WTC11 (cell line): ENCODE results near the gene AGBL1. TPM values are rescaled to one million over a fixed set of nuclear protein-coding genes. Genes with fewer than 3 reads are reported as not detected.
A peak's percentile ranks its signal among the peaks of the same experiment; 100 is the strongest.

Experiments used
- ATAC-seq: fragments of 200-7000 bp; cut with Tn5 transposase; 2 replicates; pipeline ENCODE4 v1.10.0; 2021; ENCODE audit warnings: mild to moderate bottlenecking, moderate library complexity
- CTCF ChIA-PET: fragments of 300-600 bp; sonication (Branson Sonifier 250); formaldehyde crosslinking; loops from one replicate; lab custom pipeline; 2021; ENCODE audit warnings: antibody characterized with exemption; lab: Charles Lee
- POLR2A ChIA-PET: fragments of 350-600 bp; sonication (Branson Sonifier 250); formaldehyde crosslinking; loops from one replicate; lab custom pipeline; 2021; ENCODE audit warnings: antibody characterized with exemption; lab: Charles Lee
- DNase-seq: peaks from one replicate; pipeline ENCODE4 v3.0.0; 2021; ENCODE audit warnings: low spot score
- H3K27ac Mint-ChIP-seq: 2 replicates; pipeline ENCODE4 v1.8.0; 2021; ENCODE audit warnings: mixed read lengths
- H3K27me3 Mint-ChIP-seq: 2 replicates; pipeline ENCODE4 v1.8.0; 2021; ENCODE audit warnings: low read depth, mild to moderate bottlenecking, moderate library complexity, mixed read lengths
- H3K36me3 Mint-ChIP-seq: 2 replicates; pipeline ENCODE4 v1.8.0; 2021; ENCODE audit warnings: mixed read lengths
- H3K4me1 Mint-ChIP-seq: 2 replicates; pipeline ENCODE4 v1.8.0; 2022; ENCODE audit warnings: mixed read lengths
- H3K4me3 Mint-ChIP-seq: 2 replicates; pipeline ENCODE4 v1.8.0; 2021; ENCODE audit warnings: mild to moderate bottlenecking, moderate library complexity, mixed read lengths
- H3K9me3 Mint-ChIP-seq: 2 replicates; pipeline ENCODE4 v1.8.0; 2021; ENCODE audit warnings: mixed read lengths
- ATF1 ChIP-seq: sonication (generic); formaldehyde crosslinking; IDR thresholded peaks from 2 replicates; pipeline ENCODE4 v1.8.1; 2023; ENCODE audit warnings: mild to moderate bottlenecking, moderate library complexity, missing genetic modification reagents
- CBFB ChIP-seq: sonication (generic); formaldehyde crosslinking; IDR thresholded peaks from 2 replicates; pipeline ENCODE4 v1.8.1; 2022; ENCODE audit warnings: mild to moderate bottlenecking, low read depth, missing genetic modification reagents
- EMX1 ChIP-seq: fragments of 250-450 bp; sonication (Bioruptor Pico); IDR thresholded peaks from 2 replicates; pipeline ENCODE4 v1.8.0; 2021; ENCODE audit warnings: mild to moderate bottlenecking
- ESRRA ChIP-seq: sonication (generic); formaldehyde crosslinking; IDR thresholded peaks from 2 replicates; pipeline ENCODE4 v1.8.1; 2022; ENCODE audit warnings: mild to moderate bottlenecking, missing genetic modification reagents, borderline replicate concordance
- GABPB1 ChIP-seq: sonication (generic); formaldehyde crosslinking; IDR thresholded peaks from 2 replicates; pipeline ENCODE4 v1.8.1; 2023; ENCODE audit warnings: mild to moderate bottlenecking, missing genetic modification reagents
- MXD4 ChIP-seq: fragments of 250-450 bp; sonication (Bioruptor Pico); IDR thresholded peaks from 2 replicates; pipeline ENCODE4 v1.8.0; 2021; ENCODE audit warnings: mild to moderate bottlenecking, moderate library complexity, borderline replicate concordance
- NR2C2 ChIP-seq: sonication (generic); formaldehyde crosslinking; IDR thresholded peaks from 2 replicates; pipeline ENCODE4 v1.8.0; 2022; ENCODE audit warnings: mild to moderate bottlenecking, missing genetic modification reagents
- ZNF263 ChIP-seq: sonication (generic); formaldehyde crosslinking; IDR thresholded peaks from 2 replicates; pipeline ENCODE4 v1.8.1; 2022; ENCODE audit warnings: low read depth, mild to moderate bottlenecking, moderate library complexity, missing genetic modification reagents
- ZNF671 ChIP-seq: fragments of 250-450 bp; sonication (Bioruptor Pico); IDR thresholded peaks from 2 replicates; pipeline ENCODE4 v1.8.0; 2021; ENCODE audit warnings: mild to moderate bottlenecking
- total RNA-seq: library from RNA; stranded (reverse); gene quantifications from 3 replicates; pipeline ENCODE4 v1.2.3, GENCODE V29; 2021
- TF ChIP-seq, protein P1 (sequence below): fragments of 250-450 bp; sonication (Bioruptor Pico); IDR thresholded peaks from 2 replicates; pipeline ENCODE4 v1.9.0; 2021; ENCODE audit warnings: mild to moderate bottlenecking
- TF ChIP-seq, protein P2 (sequence below): sonication (generic); formaldehyde crosslinking; IDR thresholded peaks from 2 replicates; pipeline ENCODE4 v1.8.0; 2022; ENCODE audit warnings: missing genetic modification reagents
- TF ChIP-seq, protein P3 (sequence below): sonication (generic); formaldehyde crosslinking; IDR thresholded peaks from 2 replicates; pipeline ENCODE4 v1.8.1; 2022; ENCODE audit warnings: missing genetic modification reagents, borderline replicate concordance
- TF ChIP-seq, protein P4 (sequence below): sonication (generic); formaldehyde crosslinking; conservative IDR thresholded peaks from 2 replicates; pipeline ENCODE4 v1.8.1; 2023; ENCODE audit warnings: mild to moderate bottlenecking, low read depth, missing genetic modification reagents, moderate library complexity
- TF ChIP-seq, protein P5 (sequence below): sonication (generic); formaldehyde crosslinking; IDR thresholded peaks from 2 replicates; pipeline ENCODE4 v1.8.1; 2023; ENCODE audit warnings: mild to moderate bottlenecking, missing genetic modification reagents, moderate library complexity
- TF ChIP-seq, protein P6 (sequence below): sonication (generic); formaldehyde crosslinking; IDR thresholded peaks from 2 replicates; pipeline ENCODE4 v1.8.0; 2022; ENCODE audit warnings: mild to moderate bottlenecking, missing genetic modification reagents
- TF ChIP-seq, protein P7 (sequence below): sonication (generic); formaldehyde crosslinking; IDR thresholded peaks from 2 replicates; pipeline ENCODE4 v1.8.1; 2022; ENCODE audit warnings: low read depth, missing genetic modification reagents, borderline replicate concordance
- TF ChIP-seq, protein P8 (sequence below): sonication (generic); formaldehyde crosslinking; IDR thresholded peaks from 2 replicates; pipeline ENCODE4 v1.8.1; 2023; ENCODE audit warnings: mild to moderate bottlenecking, missing genetic modification reagents
- TF ChIP-seq, protein P9 (sequence below): sonication (generic); formaldehyde crosslinking; IDR thresholded peaks from 2 replicates; pipeline ENCODE4 v1.8.0; 2023; ENCODE audit warnings: missing genetic modification reagents
- TF ChIP-seq, protein P10 (sequence below): sonication (generic); formaldehyde crosslinking; IDR thresholded peaks from 2 replicates; pipeline ENCODE4 v1.8.0; 2022; ENCODE audit warnings: mild to moderate bottlenecking, missing genetic modification reagents
- TF ChIP-seq, protein P11 (sequence below): sonication (generic); formaldehyde crosslinking; conservative IDR thresholded peaks from 2 replicates; pipeline ENCODE4 v1.8.1; 2022; ENCODE audit warnings: mild to moderate bottlenecking, missing genetic modification reagents

The AGBL1 gene
- total RNA-seq, 1 experiment from 2014 or later, result not detected

DNA sequence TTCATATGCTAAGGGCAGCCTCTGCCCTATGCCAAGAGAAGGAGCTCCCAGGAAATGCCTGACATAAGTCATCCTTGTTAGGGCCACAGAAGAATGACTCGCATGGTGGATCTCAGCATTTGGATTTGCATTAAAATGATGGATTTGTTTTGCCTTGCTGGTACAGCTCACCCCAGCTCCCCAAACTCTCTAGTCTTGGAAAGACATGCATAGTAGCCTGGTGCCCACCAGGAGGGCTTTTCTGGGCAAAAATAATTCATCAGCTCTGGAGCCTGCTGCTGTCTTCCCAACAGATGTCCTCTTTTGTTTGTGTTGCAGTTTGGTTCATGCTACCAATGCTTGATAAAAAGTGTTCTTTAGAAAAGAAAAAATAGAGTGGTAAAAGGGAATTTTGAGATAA lies 833.0 kb downstream of the AGBL1 start:
- peak; percentile 10 for ATAC-seq
- H3K4me3 Mint-ChIP-seq, result no peak overlapping the region
- H3K9me3 Mint-ChIP-seq, result peaks cover 14% of the 10 kb centered on the region; the same call in 1 of the 2 replicates

More for the DNA sequence above, 833.0 kb downstream of the AGBL1 start:
- TF ChIP-seq ESRRA (CRISPR knock-in tag) (no peak), ATF1 (CRISPR knock-in tag) (no peak), NR2C2 (no peak), ZNF263 (no peak), ZNF671 (no peak), MXD4 (CRISPR knock-in tag) (no peak), EMX1 (CRISPR knock-in tag) (no peak), GABPB1 (CRISPR knock-in tag) (no peak), CBFB (CRISPR knock-in tag) (no peak)
- TF ChIP-seq, protein P1, sequence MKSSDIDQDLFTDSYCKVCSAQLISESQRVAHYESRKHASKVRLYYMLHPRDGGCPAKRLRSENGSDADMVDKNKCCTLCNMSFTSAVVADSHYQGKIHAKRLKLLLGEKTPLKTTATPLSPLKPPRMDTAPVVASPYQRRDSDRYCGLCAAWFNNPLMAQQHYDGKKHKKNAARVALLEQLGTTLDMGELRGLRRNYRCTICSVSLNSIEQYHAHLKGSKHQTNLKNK, result no peak
- TF ChIP-seq, protein P2, sequence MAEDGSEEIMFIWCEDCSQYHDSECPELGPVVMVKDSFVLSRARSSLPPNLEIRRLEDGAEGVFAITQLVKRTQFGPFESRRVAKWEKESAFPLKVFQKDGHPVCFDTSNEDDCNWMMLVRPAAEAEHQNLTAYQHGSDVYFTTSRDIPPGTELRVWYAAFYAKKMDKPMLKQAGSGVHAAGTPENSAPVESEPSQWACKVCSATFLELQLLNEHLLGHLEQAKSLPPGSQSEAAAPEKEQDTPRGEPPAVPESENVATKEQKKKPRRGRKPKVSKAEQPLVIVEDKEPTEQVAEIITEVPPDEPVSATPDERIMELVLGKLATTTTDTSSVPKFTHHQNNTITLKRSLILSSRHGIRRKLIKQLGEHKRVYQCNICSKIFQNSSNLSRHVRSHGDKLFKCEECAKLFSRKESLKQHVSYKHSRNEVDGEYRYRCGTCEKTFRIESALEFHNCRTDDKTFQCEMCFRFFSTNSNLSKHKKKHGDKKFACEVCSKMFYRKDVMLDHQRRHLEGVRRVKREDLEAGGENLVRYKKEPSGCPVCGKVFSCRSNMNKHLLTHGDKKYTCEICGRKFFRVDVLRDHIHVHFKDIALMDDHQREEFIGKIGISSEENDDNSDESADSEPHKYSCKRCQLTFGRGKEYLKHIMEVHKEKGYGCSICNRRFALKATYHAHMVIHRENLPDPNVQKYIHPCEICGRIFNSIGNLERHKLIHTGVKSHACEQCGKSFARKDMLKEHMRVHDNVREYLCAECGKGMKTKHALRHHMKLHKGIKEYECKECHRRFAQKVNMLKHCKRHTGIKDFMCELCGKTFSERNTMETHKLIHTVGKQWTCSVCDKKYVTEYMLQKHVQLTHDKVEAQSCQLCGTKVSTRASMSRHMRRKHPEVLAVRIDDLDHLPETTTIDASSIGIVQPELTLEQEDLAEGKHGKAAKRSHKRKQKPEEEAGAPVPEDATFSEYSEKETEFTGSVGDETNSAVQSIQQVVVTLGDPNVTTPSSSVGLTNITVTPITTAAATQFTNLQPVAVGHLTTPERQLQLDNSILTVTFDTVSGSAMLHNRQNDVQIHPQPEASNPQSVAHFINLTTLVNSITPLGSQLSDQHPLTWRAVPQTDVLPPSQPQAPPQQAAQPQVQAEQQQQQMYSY, result no peak
- TF ChIP-seq, protein P3, sequence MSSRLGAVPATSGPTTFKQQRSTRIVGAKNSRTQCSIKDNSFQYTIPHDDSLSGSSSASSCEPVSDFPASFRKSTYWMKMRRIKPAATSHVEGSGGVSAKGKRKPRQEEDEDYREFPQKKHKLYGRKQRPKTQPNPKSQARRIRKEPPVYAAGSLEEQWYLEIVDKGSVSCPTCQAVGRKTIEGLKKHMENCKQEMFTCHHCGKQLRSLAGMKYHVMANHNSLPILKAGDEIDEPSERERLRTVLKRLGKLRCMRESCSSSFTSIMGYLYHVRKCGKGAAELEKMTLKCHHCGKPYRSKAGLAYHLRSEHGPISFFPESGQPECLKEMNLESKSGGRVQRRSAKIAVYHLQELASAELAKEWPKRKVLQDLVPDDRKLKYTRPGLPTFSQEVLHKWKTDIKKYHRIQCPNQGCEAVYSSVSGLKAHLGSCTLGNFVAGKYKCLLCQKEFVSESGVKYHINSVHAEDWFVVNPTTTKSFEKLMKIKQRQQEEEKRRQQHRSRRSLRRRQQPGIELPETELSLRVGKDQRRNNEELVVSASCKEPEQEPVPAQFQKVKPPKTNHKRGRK (CRISPR knock-in tag), result no peak
- TF ChIP-seq, protein P4, sequence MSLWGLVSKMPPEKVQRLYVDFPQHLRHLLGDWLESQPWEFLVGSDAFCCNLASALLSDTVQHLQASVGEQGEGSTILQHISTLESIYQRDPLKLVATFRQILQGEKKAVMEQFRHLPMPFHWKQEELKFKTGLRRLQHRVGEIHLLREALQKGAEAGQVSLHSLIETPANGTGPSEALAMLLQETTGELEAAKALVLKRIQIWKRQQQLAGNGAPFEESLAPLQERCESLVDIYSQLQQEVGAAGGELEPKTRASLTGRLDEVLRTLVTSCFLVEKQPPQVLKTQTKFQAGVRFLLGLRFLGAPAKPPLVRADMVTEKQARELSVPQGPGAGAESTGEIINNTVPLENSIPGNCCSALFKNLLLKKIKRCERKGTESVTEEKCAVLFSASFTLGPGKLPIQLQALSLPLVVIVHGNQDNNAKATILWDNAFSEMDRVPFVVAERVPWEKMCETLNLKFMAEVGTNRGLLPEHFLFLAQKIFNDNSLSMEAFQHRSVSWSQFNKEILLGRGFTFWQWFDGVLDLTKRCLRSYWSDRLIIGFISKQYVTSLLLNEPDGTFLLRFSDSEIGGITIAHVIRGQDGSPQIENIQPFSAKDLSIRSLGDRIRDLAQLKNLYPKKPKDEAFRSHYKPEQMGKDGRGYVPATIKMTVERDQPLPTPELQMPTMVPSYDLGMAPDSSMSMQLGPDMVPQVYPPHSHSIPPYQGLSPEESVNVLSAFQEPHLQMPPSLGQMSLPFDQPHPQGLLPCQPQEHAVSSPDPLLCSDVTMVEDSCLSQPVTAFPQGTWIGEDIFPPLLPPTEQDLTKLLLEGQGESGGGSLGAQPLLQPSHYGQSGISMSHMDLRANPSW, result no peak
- TF ChIP-seq, protein P5, sequence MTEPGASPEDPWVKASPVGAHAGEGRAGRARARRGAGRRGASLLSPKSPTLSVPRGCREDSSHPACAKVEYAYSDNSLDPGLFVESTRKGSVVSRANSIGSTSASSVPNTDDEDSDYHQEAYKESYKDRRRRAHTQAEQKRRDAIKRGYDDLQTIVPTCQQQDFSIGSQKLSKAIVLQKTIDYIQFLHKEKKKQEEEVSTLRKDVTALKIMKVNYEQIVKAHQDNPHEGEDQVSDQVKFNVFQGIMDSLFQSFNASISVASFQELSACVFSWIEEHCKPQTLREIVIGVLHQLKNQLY, result no peak
- TF ChIP-seq, protein P6, sequence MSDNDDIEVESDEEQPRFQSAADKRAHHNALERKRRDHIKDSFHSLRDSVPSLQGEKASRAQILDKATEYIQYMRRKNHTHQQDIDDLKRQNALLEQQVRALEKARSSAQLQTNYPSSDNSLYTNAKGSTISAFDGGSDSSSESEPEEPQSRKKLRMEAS, result no peak
- TF ChIP-seq, protein P7, sequence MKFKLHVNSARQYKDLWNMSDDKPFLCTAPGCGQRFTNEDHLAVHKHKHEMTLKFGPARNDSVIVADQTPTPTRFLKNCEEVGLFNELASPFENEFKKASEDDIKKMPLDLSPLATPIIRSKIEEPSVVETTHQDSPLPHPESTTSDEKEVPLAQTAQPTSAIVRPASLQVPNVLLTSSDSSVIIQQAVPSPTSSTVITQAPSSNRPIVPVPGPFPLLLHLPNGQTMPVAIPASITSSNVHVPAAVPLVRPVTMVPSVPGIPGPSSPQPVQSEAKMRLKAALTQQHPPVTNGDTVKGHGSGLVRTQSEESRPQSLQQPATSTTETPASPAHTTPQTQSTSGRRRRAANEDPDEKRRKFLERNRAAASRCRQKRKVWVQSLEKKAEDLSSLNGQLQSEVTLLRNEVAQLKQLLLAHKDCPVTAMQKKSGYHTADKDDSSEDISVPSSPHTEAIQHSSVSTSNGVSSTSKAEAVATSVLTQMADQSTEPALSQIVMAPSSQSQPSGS, result no peak
- TF ChIP-seq, protein P8, sequence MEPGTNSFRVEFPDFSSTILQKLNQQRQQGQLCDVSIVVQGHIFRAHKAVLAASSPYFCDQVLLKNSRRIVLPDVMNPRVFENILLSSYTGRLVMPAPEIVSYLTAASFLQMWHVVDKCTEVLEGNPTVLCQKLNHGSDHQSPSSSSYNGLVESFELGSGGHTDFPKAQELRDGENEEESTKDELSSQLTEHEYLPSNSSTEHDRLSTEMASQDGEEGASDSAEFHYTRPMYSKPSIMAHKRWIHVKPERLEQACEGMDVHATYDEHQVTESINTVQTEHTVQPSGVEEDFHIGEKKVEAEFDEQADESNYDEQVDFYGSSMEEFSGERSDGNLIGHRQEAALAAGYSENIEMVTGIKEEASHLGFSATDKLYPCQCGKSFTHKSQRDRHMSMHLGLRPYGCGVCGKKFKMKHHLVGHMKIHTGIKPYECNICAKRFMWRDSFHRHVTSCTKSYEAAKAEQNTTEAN (CRISPR knock-in tag), result no peak
- TF ChIP-seq, protein P9, sequence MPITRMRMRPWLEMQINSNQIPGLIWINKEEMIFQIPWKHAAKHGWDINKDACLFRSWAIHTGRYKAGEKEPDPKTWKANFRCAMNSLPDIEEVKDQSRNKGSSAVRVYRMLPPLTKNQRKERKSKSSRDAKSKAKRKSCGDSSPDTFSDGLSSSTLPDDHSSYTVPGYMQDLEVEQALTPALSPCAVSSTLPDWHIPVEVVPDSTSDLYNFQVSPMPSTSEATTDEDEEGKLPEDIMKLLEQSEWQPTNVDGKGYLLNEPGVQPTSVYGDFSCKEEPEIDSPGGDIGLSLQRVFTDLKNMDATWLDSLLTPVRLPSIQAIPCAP (CRISPR knock-in tag), result no peak
- TF ChIP-seq, protein P10, sequence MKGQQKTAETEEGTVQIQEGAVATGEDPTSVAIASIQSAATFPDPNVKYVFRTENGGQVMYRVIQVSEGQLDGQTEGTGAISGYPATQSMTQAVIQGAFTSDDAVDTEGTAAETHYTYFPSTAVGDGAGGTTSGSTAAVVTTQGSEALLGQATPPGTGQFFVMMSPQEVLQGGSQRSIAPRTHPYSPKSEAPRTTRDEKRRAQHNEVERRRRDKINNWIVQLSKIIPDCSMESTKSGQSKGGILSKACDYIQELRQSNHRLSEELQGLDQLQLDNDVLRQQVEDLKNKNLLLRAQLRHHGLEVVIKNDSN (CRISPR knock-in tag), result no peak
- TF ChIP-seq, protein P11, sequence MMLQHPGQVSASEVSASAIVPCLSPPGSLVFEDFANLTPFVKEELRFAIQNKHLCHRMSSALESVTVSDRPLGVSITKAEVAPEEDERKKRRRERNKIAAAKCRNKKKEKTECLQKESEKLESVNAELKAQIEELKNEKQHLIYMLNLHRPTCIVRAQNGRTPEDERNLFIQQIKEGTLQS (CRISPR knock-in tag), result no peak
- Mint-ChIP-seq H3K27me3 (no peaks in the 10 kb centered on the region), H3K36me3 (no peaks in the 10 kb centered on the region), H3K27ac (no peak overlapping the region), H3K4me1 (peaks cover 16% of the 10 kb centered on the region)
- CTCF ChIA-PET, result interaction anchor here (1.3 kb wide), 1 partner anchor 1538 kb away, joined by 3 read pairs; no protein-coding TSS in a partner anchor
- DNase-seq, result no peak
- POLR2A ChIA-PET, result no interaction called here
